OCI-M1 (cell line): Measurements from ENCODE around the gene ESYT1.
A peak's percentile ranks its signal among the peaks of the same experiment; 100 is the strongest.

Experiments
- DNase-seq: peaks from one replicate; lab custom pipeline; 2025; lab: John Stamatoyannopoulos, UW

Gene ESYT1

GRCh38 chr12:56188778-56189098, 60.7 kb downstream of the ESYT1 start:
- DNase-seq = peak; percentile 32

GRCh38 chr12:56189099-56189917, 61.2 kb downstream of the ESYT1 start, which contains the start of gene SMARCC2:
Gene SMARCC2 (minus strand): TSS chr12:56189483. CDS start chr12:56189461, 22 bp downstream.
- peak; percentile 95 for DNase-seq

- peak; percentile 96 for DNase-seq
These were observed 62.0 kb downstream of the ESYT1 start for GRCh38 chr12:56189918-56190694.

- peak; percentile 65 for DNase-seq
These were observed 62.7 kb downstream of the ESYT1 start for GRCh38 chr12:56190695-56191155.

GRCh38 chr12:56192582-56192981, 64.5 kb downstream of the ESYT1 start:
- no peak for DNase-seq

GRCh38 chr12:56193025-56193578, 65.0 kb downstream of the ESYT1 start:
- peak; percentile 96 for DNase-seq
